ENCODE results near the gene HSP90B1.

HSP90B1 gene

GRCh38 chr12:103948746-103949406 is 18.7 kb downstream of the HSP90B1 start:
- TF ChIP-seq POLR2AphosphoS5 (IDR thresholded peaks at IDR 0.05; ENCODE audit: low read depth, low read length): peak; percentile 44; the same call in 1 of the 2 replicates
- no peak for TF ChIP-seq SIN3A (IDR thresholded peaks at IDR 0.05; ENCODE audit: borderline replicate concordance, insufficient read depth, low read length)

GRCh38 chr12:103952497-103952896 is 22.3 kb downstream of the HSP90B1 start:
- TF ChIP-seq FOXP2 (optimal IDR thresholded peaks at IDR 0.05; ENCODE audit: borderline replicate concordance, extremely low read depth, extremely low read length, insufficient read depth): no peak
- no peak for TF ChIP-seq TAF1 (IDR thresholded peaks at IDR 0.05; ENCODE audit: borderline replicate concordance, insufficient read depth, low read length)
- no peak for TF ChIP-seq REST (IDR thresholded peaks at IDR 0.05; ENCODE audit: insufficient read depth in 1 of 2, low read depth in 2 of 2, low read length in 2 of 2)
- TF ChIP-seq POLR2AphosphoS5 (IDR thresholded peaks at IDR 0.05; ENCODE audit: low read depth, low read length): no peak
- TF ChIP-seq SIN3A (IDR thresholded peaks at IDR 0.05; ENCODE audit: borderline replicate concordance, insufficient read depth, low read length): no peak

- TF ChIP-seq REST (IDR thresholded peaks at IDR 0.05; ENCODE audit: insufficient read depth in 1 of 2, low read depth in 2 of 2, low read length in 2 of 2) (no peak), FOXP2 (optimal IDR thresholded peaks at IDR 0.05; ENCODE audit: borderline replicate concordance, extremely low read depth, extremely low read length, insufficient read depth) (no peak), SIN3A (IDR thresholded peaks at IDR 0.05; ENCODE audit: borderline replicate concordance, insufficient read depth, low read length) (no peak), TAF1 (IDR thresholded peaks at IDR 0.05; ENCODE audit: borderline replicate concordance, insufficient read depth, low read length) (no peak), POLR2AphosphoS5 (IDR thresholded peaks at IDR 0.05; ENCODE audit: low read depth, low read length) (no peak)
Observed at GRCh38 chr12:103955811-103956508, 25.8 kb downstream of the HSP90B1 start.

GRCh38 chr12:103956509-103957027 is 26.4 kb downstream of the HSP90B1 start:
- TF ChIP-seq SIN3A (IDR thresholded peaks at IDR 0.05; ENCODE audit: borderline replicate concordance, insufficient read depth, low read length) (no peak), TAF1 (IDR thresholded peaks at IDR 0.05; ENCODE audit: borderline replicate concordance, insufficient read depth, low read length) (no peak), REST (IDR thresholded peaks at IDR 0.05; ENCODE audit: insufficient read depth in 1 of 2, low read depth in 2 of 2, low read length in 2 of 2) (no peak), FOXP2 (optimal IDR thresholded peaks at IDR 0.05; ENCODE audit: borderline replicate concordance, extremely low read depth, extremely low read length, insufficient read depth) (no peak), POLR2AphosphoS5 (IDR thresholded peaks at IDR 0.05; ENCODE audit: low read depth, low read length) (no peak; the same call in 1 of the 2 replicates)

- no peak for TF ChIP-seq TAF1 (IDR thresholded peaks at IDR 0.05; ENCODE audit: borderline replicate concordance, insufficient read depth, low read length)
- TF ChIP-seq FOXP2 (optimal IDR thresholded peaks at IDR 0.05; ENCODE audit: borderline replicate concordance, extremely low read depth, extremely low read length, insufficient read depth): no peak
- no peak for TF ChIP-seq POLR2AphosphoS5 (IDR thresholded peaks at IDR 0.05; ENCODE audit: low read depth, low read length)
- no peak for TF ChIP-seq REST (IDR thresholded peaks at IDR 0.05; ENCODE audit: insufficient read depth in 1 of 2, low read depth in 2 of 2, low read length in 2 of 2)
Observed at GRCh38 chr12:103957865-103958388, 27.7 kb downstream of the HSP90B1 start.
